B cell (primary cell): Measurements from ENCODE around the gene NCOR1. TPM values are rescaled to one million over a fixed set of nuclear protein-coding genes. Genes with fewer than 3 reads are reported as not detected.

Experiments
- ATAC-seq: fragments of 200-7000 bp; cut with Tn5 transposase; one replicate; pipeline ENCODE4 v1.10.0; 2021; ENCODE audit warnings: low read depth, mild to moderate bottlenecking, moderate number of reproducible peaks, moderate library complexity
- CTCF ChIA-PET: fragments of 350-600 bp; sonication (Branson Sonifier 250); formaldehyde crosslinking; loops from one replicate; lab custom pipeline; 2021; ENCODE audit warnings: antibody characterized with exemption, inconsistent platforms; lab: Charles Lee
- POLR2A ChIA-PET: fragments of 350-600 bp; sonication (Branson Sonifier 250); formaldehyde crosslinking; loops from one replicate; lab custom pipeline; 2021; ENCODE audit warnings: antibody characterized with exemption; lab: Charles Lee
- DNase-seq: peaks from one replicate; pipeline ENCODE4 v3.0.0; 2013
- H2AFZ ChIP-seq: 2 replicates; pipeline ENCODE4 v1.6.1; 2012; ENCODE audit warnings: mild to moderate bottlenecking, low read depth, low read length; ENCODE audit not compliant: insufficient read depth, poor library complexity, severe bottlenecking
- H3K27ac ChIP-seq, 2 donors: 1 replicate in 1 of 2; 2 replicates in 1 of 2; pipeline ENCODE4 v1.5.1; 2012 to 2013; ENCODE audit warnings: low read length in 2 of 2, mild to moderate bottlenecking in 2 of 2, moderate library complexity in 1 of 2
- H3K27me3 ChIP-seq, 4 experiments: fragments of 200-600 bp in 1 of 4; sonication (generic) in 1 of 4; replicated peaks in 1 of 4; 1 replicate in 2 of 4; 2 replicates in 2 of 4; pipeline versions ENCODE4 v1.6.1 to v1.7.0; 2013 to 2016; ENCODE audit warnings: low read length in 3 of 4, mild to moderate bottlenecking in 2 of 4, mixed read lengths in 1 of 4, moderate library complexity in 1 of 4; ENCODE audit not compliant: insufficient read depth in 4 of 4, control insufficient read depth in 3 of 4; ENCODE audit errors: control extremely low read depth in 1 of 4
- H3K36me3 ChIP-seq, 2 experiments: replicated peaks in 1 of 2; 1 replicate in 1 of 2; 2 replicates in 1 of 2; pipeline versions ENCODE4 v1.6.1 to v1.7.1; 2013; ENCODE audit warnings: low read length in 1 of 2; ENCODE audit not compliant: insufficient read depth in 2 of 2, control insufficient read depth in 1 of 2; ENCODE audit errors: control extremely low read depth in 1 of 2, extremely low read depth in 1 of 2
- H3K4me1 ChIP-seq, 2 donors: fragments of 200-600 bp in 1 of 2; sonication (generic) in 1 of 2; 1 replicate in 1 of 2; 2 replicates in 1 of 2; pipeline versions ENCODE4 v1.5.1 to v1.6.1; 2013 to 2017; ENCODE audit warnings: low read length in 2 of 2; ENCODE audit not compliant: control insufficient read depth in 2 of 2, insufficient read depth in 2 of 2
- H3K4me2 ChIP-seq: replicated peaks from 2 replicates; pipeline ENCODE3; 2012; ENCODE audit warnings: mild to moderate bottlenecking, low read depth, low read length; ENCODE audit not compliant: poor library complexity, severe bottlenecking
- H3K4me3 ChIP-seq, 5 experiments: fragments of 200-600 bp in 1 of 5; sonication (generic) in 1 of 5; 1 replicate in 3 of 5; 2 replicates in 2 of 5; pipeline versions ENCODE4 v1.5.1 to v1.7.0; 2011 to 2016; ENCODE audit warnings: low read length in 4 of 5, mild to moderate bottlenecking in 4 of 5, low read depth in 2 of 5, control low read depth in 1 of 5, moderate library complexity in 1 of 5; ENCODE audit not compliant: insufficient read depth in 1 of 5; ENCODE audit errors: control extremely low read depth in 1 of 5, extremely low read depth in 1 of 5
- H3K79me2 ChIP-seq: fragments of 200-600 bp; sonication (generic); one replicate; pipeline ENCODE4 v1.6.0; 2016; ENCODE audit warnings: low read length; ENCODE audit not compliant: control insufficient read depth, insufficient read depth
- H3K9ac ChIP-seq: fragments of 200-600 bp; sonication (generic); 2 replicates; pipeline ENCODE4 v1.6.1; 2017; ENCODE audit warnings: mild to moderate bottlenecking, low read length, moderate library complexity
- H3K9me3 ChIP-seq, 3 donors: one replicate each; pipeline versions ENCODE4 v1.6.1 to v1.7.1; 2013; ENCODE audit warnings: low read length in 2 of 3; ENCODE audit not compliant: control insufficient read depth in 2 of 3, insufficient read depth in 1 of 3; ENCODE audit errors: control extremely low read depth in 1 of 3
- H4K20me1 ChIP-seq: 2 replicates; pipeline ENCODE4 v1.6.0; 2012; ENCODE audit warnings: mild to moderate bottlenecking, low read length; ENCODE audit not compliant: insufficient read depth, control insufficient read depth, poor library complexity, severe bottlenecking
- H3K27ac Mint-ChIP-seq: one replicate; pipeline ENCODE4 v1.8.0; 2021; ENCODE audit warnings: mixed read lengths
- H3K27me3 Mint-ChIP-seq: one replicate; pipeline ENCODE4 v1.8.0; 2021; ENCODE audit warnings: mixed read lengths
- H3K4me1 Mint-ChIP-seq: one replicate; pipeline ENCODE4 v1.8.0; 2021; ENCODE audit warnings: mixed read lengths
- H3K4me3 Mint-ChIP-seq: one replicate; pipeline ENCODE4 v1.8.0; 2021; ENCODE audit warnings: mixed read lengths
- H3K9me3 Mint-ChIP-seq: one replicate; pipeline ENCODE4 v1.8.0; 2022; ENCODE audit warnings: mixed read lengths; ENCODE audit not compliant: insufficient read depth
- CTCF ChIP-seq: fragments of 200-600 bp; IDR thresholded peaks from one replicate; pipeline ENCODE4 v1.8.0; 2022; ENCODE audit warnings: antibody characterized with exemption, mild to moderate bottlenecking
- EZH2 ChIP-seq: IDR thresholded peaks from 2 replicates; pipeline ENCODE4 v1.6.1; 2012; ENCODE audit warnings: borderline replicate concordance, low read depth, mild to moderate bottlenecking, moderate library complexity, low read length; ENCODE audit not compliant: insufficient read depth, poor library complexity, severe bottlenecking
- WGBS: methylation state at CpG from one replicate; pipeline ENCODE4 v1.1.5; 2013; ENCODE audit warnings: missing lambda C conversion rate; ENCODE audit not compliant: insufficient coverage; 5-methylcytosine and 5-hydroxymethylcytosine counted together
- intact Hi-C: fragments of 100-400 bp; cut with micrococcal nuclease; formaldehyde crosslinking; loops from one replicate; pipeline ENCODE4 v1.10.0; 2022
- polyA plus RNA-seq: library from polyadenylated mRNA; depleted of rRNA; stranded (reverse); fragments of >200 nt; gene quantifications from 2 replicates; pipeline ENCODE4 v1.2.3, GENCODE V29; 2012
- total RNA-seq, 2 donors: library from RNA; stranded (reverse); fragments of 120-200 nt in 1 of 2; gene quantifications; 1 replicate in 1 of 2; 2 replicates in 1 of 2; pipeline versions ENCODE4 v1.2.3 to v1.2.4, GENCODE V29; 2013 to 2022

NCOR1 gene
- total and polyA plus RNA-seq, 2 donors (not counting 1 experiment from before 2014, with no cell fraction given), result 46.3 to 217 TPM

GRCh38 chr17:16072031-16072430 is 143.3 kb downstream of the NCOR1 start:
- Mint-ChIP-seq H3K27me3 (no peaks in the 10 kb centered on the region), H3K9me3 (no peaks in the 10 kb centered on the region), H3K27ac (no peak overlapping the region), H3K4me1 (no peaks in the 10 kb centered on the region), H3K4me3 (no peak overlapping the region)
- CTCF ChIA-PET, result no interaction called here
- ATAC-seq (no peak), DNase-seq (no peak)
- H3K4me3 ChIP-seq, result no peak overlapping the region
- H3K4me1 ChIP-seq, result no peaks in the 10 kb centered on the region
- H3K27ac ChIP-seq, result no peak overlapping the region
- WGBS, result no CpG with 5 or more reads among the region's 1 CpG
- no peaks in the 10 kb centered on the region for H3K27me3 ChIP-seq
- no peak overlapping the region for H3K4me2 ChIP-seq
- H3K9ac ChIP-seq, result no peak overlapping the region
- H3K79me2 ChIP-seq, result no peaks in the 10 kb centered on the region
- intact Hi-C loops, result no loop called here
- no peaks in the 10 kb centered on the region for H4K20me1 ChIP-seq
- no peak for TF ChIP-seq EZH2
- TF ChIP-seq CTCF, result no peak
- H3K9me3 ChIP-seq, result no peaks in the 10 kb centered on the region
- peaks cover 5 to 85% of the 10 kb centered on the region in 2 experiments for H3K36me3 ChIP-seq
- H2AFZ ChIP-seq, result no peak overlapping the region
- POLR2A ChIA-PET, result no interaction called here

GRCh38 chr17:16068323-16068722 is 147.0 kb downstream of the NCOR1 start:
- Mint-ChIP-seq H3K27me3 (no peaks in the 10 kb centered on the region), H3K4me1 (no peaks in the 10 kb centered on the region), H3K4me3 (no peak overlapping the region), H3K9me3 (no peaks in the 10 kb centered on the region), H3K27ac (no peak overlapping the region)
- H3K9ac ChIP-seq, result no peak overlapping the region
- H3K36me3 ChIP-seq, result peaks cover 2 to 86% of the 10 kb centered on the region in 2 experiments
- H2AFZ ChIP-seq, result no peak overlapping the region
- ChIA-PET CTCF (no interaction called here), POLR2A (no interaction called here)
- TF ChIP-seq CTCF, result no peak
- no peak for TF ChIP-seq EZH2
- H3K4me1 ChIP-seq, result no peaks in the 10 kb centered on the region
- H3K27me3 ChIP-seq, result no peaks in the 10 kb centered on the region
- no peak overlapping the region for H3K27ac ChIP-seq
- intact Hi-C loops, result no loop called here
- no peak overlapping the region for H3K4me2 ChIP-seq
- H3K9me3 ChIP-seq, result no peaks in the 10 kb centered on the region
- ATAC-seq, result no peak
- H4K20me1 ChIP-seq, result no peaks in the 10 kb centered on the region
- no peak for DNase-seq
- no peak overlapping the region for H3K4me3 ChIP-seq
- no peaks in the 10 kb centered on the region for H3K79me2 ChIP-seq
